ENCODE data around the gene HDDC3.
A peak's percentile ranks its signal among the peaks of the same experiment; 100 is the strongest.

The HDDC3 gene

GRCh38 chr15:90953947-90954711 is 21.8 kb upstream of the HDDC3 start:
- DNase-seq = no peak

GRCh38 chr15:90952901-90953677 is 20.7 kb upstream of the HDDC3 start:
- no peak for DNase-seq

GRCh38 chr15:90950676-90951075 is 18.3 kb upstream of the HDDC3 start:
- DNase-seq = no peak

GRCh38 chr15:90949979-90950675 is 17.8 kb upstream of the HDDC3 start:
- no peak for DNase-seq

GRCh38 chr15:90948506-90948905 is 16.2 kb upstream of the HDDC3 start:
- no peak for DNase-seq

- no peak for DNase-seq
Measured at GRCh38 chr15:90947577-90948357, 15.4 kb upstream of the HDDC3 start.

GRCh38 chr15:90946941-90947576 is 14.7 kb upstream of the HDDC3 start:
- no peak for DNase-seq

GRCh38 chr15:90946538-90946937 is 14.2 kb upstream of the HDDC3 start:
- no peak for DNase-seq

GRCh38 chr15:90945091-90945490 is 12.7 kb upstream of the HDDC3 start:
- no peak for DNase-seq

- DNase-seq = no peak
Measured at GRCh38 chr15:90942354-90943120, 10.2 kb upstream of the HDDC3 start.

- no peak for DNase-seq
Measured at GRCh38 chr15:90941038-90941437, 8.7 kb upstream of the HDDC3 start.

GRCh38 chr15:90939756-90940155 is 7.4 kb upstream of the HDDC3 start:
- DNase-seq = no peak

GRCh38 chr15:90938261-90938660 is 5.9 kb upstream of the HDDC3 start:
- no peak for DNase-seq

- DNase-seq = no peak
Measured at GRCh38 chr15:90936823-90937222, 4.5 kb upstream of the HDDC3 start.

- DNase-seq = peak; percentile 96
Measured at GRCh38 chr15:90934949-90935751, 2.8 kb upstream of the HDDC3 start, which contains the start of gene UNC45A. Gene UNC45A, plus strand, starts transcription at chr15:90935285. Its CDS starts 40 bp downstream, at chr15:90935325.

- DNase-seq = peak; percentile 89
Measured at GRCh38 chr15:90934256-90934948, 2.1 kb upstream of the HDDC3 start.

GRCh38 chr15:90933301-90933700 is 952 bp upstream of the HDDC3 start:
- DNase-seq = no peak

GRCh38 chr15:90932660-90932991 is 277 bp upstream of the HDDC3 start:
- DNase-seq = no peak

GRCh38 chr15:90931575-90931827 is 848 bp downstream of the HDDC3 start:
- DNase-seq = no peak

GRCh38 chr15:90930861-90931574 is 1.3 kb downstream of the HDDC3 start:
- no peak for DNase-seq
